GM21528 (cell line): ENCODE data around the gene CALU.
A peak's percentile ranks its signal among the peaks of the same experiment; 100 is the strongest.

ENCODE experiments used
- ATAC-seq: cut with Tn5 transposase; IDR thresholded peaks from one replicate; pipeline ENCODE4 v1.9.1; 2021; ENCODE audit warnings: mild to moderate bottlenecking, moderate library complexity; ENCODE audit not compliant: unreplicated experiment, low FRiP score

CALU gene

DNA sequence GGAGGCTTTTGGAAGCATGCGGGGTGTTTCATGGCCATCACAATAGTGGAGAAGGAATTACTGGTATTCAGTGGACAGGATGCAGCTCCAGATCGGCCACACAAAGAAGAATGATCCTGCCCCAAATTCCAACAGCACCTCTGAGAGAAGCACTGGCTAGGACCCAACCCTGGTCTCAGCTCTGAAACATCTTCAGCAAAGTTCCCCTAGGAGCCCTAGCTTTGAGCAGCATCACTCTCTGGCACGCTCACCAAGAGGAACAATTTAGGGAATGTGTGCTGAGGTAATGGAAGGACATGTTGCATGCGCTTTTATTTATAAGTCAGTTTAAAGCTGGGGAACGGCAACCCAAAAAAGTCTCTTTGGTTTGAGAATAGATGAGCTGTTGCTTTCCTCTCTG, 42.0 kb downstream of the CALU start:
- ATAC-seq, result no peak

DNA sequence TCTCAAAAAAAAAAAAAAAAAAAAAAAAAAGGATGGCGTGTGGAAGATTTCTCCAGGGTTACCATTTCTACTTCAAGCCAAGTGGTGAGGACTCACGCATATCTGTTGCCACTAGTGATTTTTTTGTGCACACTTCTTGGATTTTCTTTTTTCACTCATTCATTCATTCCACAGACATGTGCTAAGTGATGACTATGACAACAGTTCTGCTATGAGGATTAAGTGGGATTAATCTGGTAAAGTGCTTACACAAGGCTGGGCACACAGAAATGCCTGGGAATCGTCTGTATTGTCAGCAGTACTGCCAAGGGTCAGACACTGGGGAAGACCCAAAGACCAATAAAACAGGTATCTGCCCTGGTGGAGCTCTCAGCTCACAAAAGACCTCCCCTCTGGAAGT, 42.7 kb downstream of the CALU start:
- no peak for ATAC-seq

DNA sequence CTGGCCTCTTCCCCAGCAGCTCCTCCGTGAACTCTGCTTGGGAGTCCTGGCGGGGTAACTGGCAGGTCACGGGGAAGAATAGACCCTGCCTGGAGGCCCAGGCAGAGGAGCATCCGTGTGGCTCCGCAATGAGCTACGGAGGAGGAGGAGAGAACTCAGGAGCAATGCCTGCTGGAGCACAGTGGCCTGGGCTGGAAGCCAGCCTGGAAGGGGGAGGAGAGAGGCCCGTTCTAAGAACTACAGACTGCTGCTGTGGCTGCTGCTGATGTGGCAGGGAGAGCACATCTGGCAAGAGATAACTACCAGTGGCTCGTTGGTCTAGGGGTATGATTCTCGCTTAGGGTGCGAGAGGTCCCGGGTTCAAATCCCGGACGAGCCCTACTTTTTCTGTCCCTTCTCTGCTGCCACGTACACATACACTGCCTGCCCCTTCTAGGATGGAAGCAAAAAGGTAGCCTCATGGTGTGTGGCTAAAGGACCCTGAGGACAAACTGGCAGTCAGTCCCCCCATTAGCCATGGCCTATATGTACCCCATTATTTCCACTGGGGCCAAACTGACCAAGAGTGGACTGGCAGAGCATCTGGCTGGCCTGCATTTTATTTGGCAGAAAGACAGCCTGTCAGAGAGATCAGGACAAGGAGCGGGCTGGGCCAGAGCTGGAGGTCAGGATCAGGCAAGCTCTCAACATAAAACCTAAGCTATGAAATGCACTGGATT, 44.1 kb downstream of the CALU start:
- no peak for ATAC-seq

DNA sequence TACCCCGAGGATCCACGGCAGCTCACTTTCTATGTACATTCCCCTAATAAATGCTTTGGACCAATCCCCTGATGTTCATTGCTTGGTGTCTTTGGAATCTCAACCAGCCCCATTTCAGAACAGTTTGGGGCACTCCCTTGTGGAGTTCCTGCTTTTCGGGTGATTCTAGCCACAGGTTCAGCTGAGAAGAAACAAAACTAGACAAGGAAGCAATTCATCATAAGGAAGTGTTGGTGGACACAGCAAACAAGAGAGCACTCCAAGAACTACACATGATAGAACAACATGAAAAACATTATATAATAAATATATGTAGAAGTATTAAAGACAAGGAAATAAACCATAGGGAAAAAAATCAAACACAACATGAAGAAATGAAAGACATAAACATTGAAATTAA, 46.6 kb downstream of the CALU start:
- no peak for ATAC-seq

DNA sequence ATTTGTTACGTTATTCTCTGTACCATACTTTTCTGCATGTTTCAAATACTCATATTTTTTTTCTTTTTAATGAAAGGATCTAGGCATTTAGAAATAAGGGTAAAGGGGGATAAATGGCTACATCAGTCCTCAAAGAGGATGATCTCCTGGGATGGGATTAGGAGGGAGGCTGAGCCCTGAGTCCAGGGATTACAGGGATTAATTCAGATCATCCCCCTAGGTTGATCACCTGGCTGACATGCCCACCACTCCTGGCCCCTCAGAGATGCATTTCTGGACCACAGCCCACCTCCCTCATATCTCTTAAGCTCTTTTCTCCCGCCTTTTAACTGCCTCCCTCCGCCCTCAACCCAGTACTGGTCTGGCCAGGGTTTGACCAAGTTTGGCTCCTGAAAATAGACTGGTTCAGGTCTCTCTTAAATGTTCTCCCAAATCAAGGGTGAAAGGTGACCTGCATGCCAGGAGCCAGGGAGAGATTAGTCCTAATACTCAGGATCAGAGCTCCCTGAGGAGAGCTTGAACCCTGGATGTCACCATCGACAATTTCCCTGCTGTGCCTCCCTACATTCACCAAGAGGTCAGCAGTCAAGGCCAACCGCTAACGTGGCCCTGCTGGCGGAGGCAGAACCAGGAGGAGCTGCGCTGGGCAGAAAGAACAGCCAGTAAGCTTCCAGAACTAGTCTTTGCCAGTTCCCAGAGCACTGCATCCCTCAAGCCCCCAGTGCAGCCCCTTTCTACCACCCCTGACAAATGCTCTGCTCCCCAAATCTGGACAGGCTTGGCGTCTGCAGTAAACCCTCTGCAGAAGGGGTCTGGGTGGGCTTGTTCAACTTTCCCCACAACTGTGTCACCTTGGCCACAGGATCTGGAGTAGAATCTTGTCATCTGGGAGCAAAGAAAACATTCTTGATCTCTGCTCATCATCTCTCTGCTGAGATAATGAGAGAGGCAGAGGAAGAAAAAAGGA, 49.6 kb downstream of the CALU start:
- no peak for ATAC-seq

DNA sequence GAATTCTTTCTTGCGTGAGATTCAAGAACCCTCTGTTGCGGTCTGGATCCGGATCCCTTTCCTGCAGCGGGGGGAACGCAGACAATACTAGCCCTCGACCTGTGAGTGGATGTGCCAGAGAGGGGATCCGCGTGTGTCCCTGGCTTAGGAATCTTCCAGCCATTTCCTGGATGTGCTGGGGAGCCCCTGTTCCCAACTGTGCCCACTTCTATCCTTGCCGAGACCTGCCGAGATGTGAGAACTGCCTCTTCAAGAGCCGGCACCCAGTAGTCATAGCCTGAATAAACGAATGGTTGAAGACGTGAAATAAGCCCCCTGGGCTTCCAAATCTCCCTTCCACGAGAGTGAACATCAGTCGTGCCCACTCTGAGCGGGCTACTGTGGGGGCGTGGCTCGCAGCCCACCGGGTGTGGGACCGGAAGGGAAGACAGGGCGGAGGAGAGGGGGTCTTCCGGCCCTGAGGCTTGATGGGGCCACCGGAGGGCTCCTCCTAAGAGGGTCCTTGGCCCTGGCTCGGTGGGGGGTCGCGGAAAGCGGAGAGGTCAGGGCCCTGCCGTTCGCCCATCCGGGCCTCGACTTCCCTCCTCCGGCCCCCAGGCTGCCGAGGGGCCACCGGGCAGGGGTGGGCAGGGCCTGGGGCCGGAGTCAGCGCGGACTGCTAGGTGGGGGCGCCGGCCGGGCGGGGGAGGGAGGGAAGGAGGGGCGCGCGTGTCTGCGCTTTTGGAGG, 51.3 kb downstream of the CALU start:
- ATAC-seq, result no peak

DNA sequence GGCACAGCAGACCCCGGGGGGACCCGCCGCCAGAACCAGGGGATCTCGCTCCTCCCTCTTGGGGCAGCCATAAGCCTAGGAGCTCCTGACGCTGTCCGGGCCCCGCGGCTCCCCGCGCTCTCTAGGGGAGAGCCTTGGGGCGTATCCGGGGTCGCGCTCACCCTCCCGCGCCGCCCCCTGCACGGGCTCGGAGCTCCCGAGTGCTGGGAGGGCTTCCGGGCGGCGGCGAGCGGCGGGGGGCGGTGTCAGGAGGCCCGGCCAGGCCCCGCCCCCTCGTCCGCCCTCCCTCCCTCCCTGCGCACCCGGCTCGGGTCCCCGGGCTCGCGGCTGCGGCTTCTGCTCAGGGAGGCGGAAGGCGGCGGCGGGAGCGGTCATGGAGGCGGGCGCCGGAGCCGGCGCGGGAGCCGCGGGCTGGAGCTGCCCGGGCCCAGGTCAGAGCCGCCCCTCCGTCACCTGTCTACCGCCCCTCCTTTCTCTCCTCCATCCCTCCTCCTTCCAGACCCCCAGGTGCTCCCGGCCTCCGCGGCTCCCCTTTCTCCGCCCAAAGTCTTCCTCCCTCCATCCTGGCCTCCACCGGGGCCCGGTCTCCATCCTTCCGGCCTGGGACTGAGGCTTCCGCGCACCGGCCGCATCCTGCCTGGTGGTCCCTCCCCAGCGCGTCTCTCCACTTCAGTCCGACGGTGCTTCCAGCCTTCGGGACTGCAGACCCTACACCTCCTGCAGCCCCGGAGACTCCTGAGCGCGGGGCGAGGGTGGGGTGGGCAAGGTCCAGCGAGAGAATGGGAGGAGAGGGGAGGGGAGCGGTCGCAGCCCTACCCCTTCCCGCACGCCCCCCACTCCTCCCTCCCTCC, 52.2 kb downstream of the CALU start, which contains the start of gene CCDC136:
Gene CCDC136 (plus strand): TSS at position 848 of the 851 bp plus-strand sequence. CDS start 444 bp downstream, outside the sequence.
- peak; percentile 71 for ATAC-seq

DNA sequence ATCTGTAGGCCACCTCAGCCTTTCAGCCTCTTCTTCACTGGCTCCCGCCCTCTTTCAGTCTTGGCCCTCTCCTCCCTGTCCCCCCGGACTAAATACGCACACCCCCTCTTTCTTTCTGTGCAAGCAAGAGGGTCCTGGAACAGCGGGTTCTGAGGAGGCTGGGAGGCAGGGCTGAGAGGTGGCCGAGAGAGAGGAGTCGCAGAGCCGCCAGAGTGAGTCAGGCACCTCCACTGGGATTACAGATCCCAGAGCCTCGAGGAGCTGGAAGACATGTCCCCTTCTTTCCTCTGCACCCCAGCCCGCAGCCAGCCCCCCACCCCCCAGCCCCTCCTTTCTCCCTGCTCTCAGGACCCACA, 52.8 kb downstream of the CALU start:
- no peak for ATAC-seq

DNA sequence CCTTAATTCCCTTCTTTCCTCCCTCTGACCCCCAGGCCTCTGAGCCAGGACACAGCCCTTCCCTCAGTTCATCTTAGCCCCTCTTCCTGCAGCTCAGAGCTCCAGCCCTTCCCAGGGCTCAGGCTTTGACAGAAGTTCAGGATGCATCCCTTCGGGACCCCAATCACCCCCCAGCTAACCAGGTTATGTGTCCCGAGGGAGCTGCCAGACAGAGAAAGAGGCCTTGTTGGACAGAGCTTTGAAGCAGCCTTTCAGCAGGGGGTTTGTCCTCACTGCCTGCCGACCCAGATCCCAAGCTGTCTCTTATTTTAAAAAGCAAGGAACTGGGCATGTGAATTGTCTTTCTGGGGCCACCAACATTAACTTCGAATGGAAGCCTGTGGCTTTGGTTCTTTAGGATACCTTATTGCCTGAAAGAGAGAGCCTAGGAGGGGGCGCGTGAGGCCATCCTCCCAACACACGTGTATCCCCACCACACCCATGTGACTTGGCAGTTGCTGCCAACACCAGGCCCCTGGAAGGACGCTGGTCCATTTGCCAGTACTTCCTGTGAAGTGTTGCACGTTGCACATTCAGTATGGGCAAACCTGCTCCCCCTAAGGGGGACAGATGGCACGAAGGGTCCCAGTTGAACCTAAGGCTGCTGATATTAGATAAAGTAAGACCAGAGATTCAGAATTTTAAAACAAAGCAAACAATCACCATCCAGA, 53.5 kb downstream of the CALU start:
- ATAC-seq, result no peak

DNA sequence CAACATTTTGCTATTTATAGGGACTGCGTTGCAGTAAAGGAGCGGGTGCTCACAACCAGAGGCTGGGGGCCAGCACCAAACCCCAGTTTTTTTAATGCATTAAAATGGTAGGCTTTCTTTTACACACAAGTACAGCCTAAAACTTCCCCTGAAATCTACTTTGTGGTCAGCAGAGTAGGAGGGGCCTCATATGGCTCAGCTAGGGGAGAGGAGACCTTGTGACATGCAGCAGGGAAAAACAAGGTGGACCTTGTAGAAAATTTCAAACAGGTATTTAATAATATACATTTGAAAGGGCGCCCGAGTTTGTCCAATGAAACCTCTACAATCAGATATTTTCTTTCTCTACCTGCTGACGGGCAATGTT, 54.0 kb downstream of the CALU start:
- ATAC-seq, result no peak

DNA sequence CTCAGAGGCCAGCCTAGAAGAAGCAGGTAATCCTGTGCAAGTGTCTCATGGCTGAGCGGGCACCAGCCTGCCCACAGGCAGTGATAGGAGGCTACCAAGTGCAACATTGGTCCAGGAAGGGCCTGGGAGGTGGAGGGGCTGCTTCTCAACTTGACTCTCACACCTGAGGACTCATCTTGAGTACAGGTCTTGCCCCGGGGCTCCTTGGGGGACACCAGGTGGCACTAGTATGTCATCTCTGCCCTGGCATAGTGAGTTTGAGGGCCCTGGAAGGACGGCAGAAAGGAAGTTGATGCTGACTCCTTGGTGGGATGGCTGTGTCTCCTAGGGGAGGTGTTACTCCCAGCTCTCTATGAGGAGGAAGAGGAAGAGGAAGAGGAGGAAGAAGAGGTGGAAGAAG, 54.9 kb downstream of the CALU start:
- no peak for ATAC-seq

DNA sequence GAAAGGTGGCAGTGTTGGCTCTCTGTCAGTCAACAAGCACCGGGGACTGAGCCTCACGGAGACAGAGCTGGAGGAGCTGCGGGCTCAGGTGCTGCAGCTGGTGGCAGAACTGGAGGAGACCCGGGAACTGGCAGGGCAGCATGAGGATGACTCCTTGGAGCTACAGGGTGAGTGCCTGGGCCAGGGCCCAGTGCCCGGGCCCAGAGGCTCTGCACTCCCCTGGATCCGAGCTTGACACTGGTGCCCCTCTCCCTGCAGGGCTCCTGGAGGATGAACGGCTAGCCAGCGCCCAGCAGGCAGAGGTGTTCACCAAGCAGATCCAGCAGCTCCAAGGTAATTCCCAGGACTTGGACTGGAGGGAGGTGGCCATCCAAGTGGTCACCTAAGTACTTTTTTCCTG, 55.3 kb downstream of the CALU start:
- ATAC-seq, result no peak

DNA sequence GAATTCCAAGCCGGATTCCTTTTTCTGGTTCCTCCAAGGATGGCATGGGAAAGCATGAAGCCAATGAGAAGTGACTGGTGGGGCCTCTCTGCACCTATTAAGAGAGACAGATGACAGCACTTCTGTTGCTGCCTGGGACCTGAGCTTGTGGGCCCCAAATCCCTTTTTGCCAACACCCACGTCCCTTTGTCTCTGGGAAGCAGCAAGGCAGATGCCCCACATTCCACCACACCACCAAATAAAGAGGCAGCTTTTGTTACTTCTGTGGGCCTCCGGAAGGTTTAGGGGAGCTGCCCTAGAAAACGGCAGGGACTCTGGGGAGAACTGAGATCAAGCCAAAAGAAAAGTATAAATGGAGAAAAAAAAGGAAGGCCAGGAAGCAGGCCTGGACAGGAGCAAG, 56.0 kb downstream of the CALU start:
- no peak for ATAC-seq

DNA sequence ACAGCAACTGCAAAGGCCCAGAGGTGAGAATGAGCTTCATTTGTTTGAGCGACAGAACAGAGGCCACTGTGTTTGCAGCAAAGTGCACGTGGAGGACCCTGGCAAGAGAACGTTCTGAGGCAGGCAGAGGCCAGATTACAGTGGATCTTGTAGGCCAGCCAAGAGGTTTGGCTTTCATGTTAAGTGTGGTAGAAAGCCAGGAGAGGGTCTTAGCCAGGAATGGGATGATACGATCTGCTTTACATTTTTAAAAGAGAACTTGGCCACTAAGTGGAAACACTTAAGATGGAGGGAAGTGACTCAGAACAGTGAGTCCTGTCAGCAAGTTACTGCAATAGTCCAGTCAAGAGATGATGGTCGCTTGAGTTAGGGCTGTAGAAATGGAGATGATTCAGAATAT, 57.2 kb downstream of the CALU start:
- ATAC-seq, result no peak

DNA sequence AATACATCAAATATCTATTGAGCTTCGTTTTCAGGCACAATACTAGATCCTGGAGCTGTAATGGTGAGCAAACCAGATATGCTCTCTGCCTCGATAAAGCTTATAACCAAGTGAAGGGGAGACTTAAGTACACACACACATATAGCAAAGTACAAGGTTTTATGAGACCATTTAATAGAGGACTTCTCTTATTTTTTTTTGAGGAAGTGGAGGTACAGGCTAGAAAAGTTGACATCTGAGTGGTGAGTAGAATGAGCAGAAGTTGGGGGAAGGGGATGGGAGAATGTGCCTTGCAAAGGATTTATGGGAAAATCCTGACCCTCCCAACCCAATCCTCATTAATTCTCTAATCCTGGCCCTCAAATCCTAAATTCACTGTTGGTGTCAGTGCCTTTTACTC, 60.3 kb downstream of the CALU start:
- no peak for ATAC-seq

DNA sequence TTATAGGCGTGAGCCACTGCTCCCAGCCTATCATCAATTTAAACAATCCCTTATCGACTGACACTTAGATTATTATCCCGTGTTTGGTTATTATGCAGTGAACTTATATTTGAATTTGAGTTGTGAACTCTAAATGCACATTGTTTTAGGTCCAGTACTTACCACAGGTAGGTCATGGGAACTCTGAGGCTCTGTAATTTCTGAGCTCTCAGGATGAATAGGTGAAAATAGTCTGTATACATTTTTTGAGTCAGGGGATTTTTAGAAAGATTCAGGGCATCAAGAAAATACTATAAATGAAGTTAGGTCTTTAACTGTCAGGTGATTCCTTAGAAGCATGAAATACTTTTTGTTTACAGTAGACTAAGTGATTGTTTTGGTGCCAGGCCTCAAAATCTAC, 61.4 kb downstream of the CALU start:
- ATAC-seq, result no peak

DNA sequence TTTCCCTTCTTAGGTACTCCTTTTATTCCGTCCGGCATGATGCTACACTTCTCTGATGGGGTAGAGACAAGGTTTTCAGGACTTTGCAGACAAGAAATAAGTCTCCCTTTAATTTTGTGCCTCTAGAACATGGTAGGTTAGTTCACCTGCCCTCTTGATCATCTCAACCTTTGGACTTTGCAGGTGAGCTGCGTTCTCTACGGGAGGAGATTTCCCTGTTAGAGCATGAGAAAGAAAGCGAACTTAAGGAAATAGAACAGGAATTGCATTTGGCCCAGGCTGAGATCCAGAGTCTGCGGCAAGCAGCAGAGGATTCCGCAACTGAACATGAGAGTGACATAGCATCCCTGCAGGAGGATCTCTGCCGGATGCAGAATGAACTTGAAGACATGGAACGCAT, 61.8 kb downstream of the CALU start:
- ATAC-seq, result no peak

DNA sequence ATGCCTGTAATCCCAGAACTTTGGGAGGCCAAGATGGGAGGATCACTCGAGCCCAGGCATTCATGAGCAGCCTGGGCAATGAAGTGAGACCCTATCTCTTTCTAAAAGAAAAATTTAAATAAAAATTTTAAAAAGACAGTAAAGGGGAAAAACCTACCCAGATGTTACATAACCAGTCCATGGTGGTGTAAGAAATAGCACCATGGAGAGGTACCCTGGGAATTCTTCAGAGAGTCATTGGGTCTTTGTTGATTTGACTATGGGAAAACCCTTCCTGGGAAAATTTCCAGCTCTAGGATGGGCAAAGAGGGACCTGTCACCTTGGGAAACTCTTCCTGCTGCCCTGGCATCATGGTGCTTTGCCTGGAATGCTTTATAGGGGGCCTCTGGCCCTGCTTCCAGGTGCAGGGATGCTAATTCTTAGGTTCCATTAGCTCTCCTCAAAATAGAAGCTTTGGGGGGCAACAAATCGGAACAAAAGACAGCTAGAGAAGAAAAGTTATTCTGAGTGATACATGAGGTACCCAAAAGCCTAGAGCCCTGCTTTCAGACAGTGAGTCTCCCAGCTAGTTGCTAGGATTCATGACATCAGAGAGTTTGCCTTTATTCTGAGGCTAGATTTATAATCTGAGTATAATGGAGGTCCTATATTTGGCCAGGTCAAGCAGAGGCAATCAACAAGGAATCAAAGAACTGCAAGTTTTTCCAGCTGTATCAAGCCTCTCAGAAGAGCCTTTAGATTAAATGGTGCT, 62.7 kb downstream of the CALU start:
- ATAC-seq, result no peak

DNA sequence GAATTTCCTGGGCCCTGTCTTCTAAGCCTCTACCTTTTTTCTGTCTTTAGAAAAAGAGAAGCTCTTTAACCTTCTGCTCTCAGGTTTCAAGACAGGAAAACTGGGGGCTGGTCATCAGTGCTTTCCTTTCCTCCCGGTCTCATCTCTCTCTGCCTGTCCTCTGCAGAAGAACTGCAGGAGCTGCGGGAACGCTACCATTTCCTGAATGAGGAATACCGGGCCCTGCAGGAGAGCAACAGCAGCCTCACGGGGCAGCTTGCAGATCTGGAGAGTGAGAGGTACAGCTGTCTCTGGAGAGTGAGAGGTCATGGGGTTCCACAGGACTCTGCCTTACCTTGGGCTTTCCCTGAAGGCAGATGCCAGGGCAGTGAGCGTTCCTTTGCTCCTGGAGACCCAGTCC, 65.3 kb downstream of the CALU start:
- ATAC-seq, result no peak
